HG03520 (cell line): ENCODE results near the gene CSH2.
"Not testable (repeated sequence)": the region's sequence is repeated elsewhere in the genome, so short reads cannot be mapped to it uniquely, and the experiment has no call there.

ENCODE experiments used
- ATAC-seq: cut with Tn5 transposase; IDR thresholded peaks from one replicate; pipeline ENCODE4 v1.9.1; 2021; ENCODE audit warnings: mild to moderate bottlenecking, moderate library complexity; ENCODE audit not compliant: unreplicated experiment

The CSH2 gene

GRCh38 chr17:63873577-63873976 lies at the start of gene CSH2:
TSS of gene CSH2 (minus strand) at chr17:63873677. CDS start at chr17:63873614, 63 bp downstream.
- not testable (repeated sequence) for ATAC-seq

GRCh38 chr17:63922402-63922801 lies 48.9 kb upstream of the CSH2 start:
- ATAC-seq, result not testable (repeated sequence)

- ATAC-seq, result not testable (repeated sequence)
These were observed 47.3 kb upstream of the CSH2 start for GRCh38 chr17:63920779-63921178.

DNA sequence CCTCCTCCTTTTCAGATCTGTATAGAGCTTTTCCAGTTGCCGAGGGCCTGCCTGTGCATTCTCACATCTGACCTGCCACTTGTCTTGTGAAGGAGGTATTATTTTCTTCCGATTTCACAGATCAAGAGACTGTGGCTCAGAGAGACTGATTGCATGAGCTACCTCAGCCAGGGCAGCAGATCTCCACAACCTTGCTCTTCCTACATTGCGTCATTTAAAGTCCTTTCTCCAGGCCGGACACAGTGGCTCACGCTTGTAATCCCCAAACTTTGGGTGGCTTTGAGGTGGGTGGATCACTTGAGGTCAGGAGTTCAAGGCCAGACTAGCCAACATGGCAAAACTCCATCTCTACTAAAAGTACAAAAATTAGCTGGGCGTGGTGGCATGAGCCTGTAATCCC lies 46.6 kb upstream of the CSH2 start:
- ATAC-seq, result not testable (repeated sequence)

DNA sequence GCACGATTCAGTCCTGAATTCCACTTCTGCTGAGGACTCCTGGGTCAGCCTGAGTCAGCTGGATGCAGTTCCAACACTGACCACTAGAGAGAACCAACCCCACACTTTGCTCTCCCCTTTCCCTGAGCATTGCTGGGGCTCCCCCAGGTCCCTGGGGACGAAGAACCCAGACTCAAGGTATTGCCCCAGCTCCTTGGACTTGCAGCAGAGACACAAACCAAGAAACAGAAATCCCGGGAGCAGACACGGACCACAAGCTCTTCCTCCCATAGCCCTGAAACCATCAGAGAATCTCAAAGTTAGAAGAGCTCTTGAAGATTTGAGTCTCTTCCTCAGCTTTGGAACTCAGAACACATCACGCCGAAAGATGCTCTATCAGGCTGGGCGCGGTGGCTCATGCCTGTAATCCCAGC lies 45.8 kb upstream of the CSH2 start:
- ATAC-seq, result peak; percentile 59

GRCh38 chr17:63918789-63919305 lies 45.4 kb upstream of the CSH2 start, which contains the start of gene GH1:
TSS of gene GH1 (minus strand) at chr17:63918839. CDS start at chr17:63918776, 63 bp downstream.
- not testable (repeated sequence) for ATAC-seq

DNA sequence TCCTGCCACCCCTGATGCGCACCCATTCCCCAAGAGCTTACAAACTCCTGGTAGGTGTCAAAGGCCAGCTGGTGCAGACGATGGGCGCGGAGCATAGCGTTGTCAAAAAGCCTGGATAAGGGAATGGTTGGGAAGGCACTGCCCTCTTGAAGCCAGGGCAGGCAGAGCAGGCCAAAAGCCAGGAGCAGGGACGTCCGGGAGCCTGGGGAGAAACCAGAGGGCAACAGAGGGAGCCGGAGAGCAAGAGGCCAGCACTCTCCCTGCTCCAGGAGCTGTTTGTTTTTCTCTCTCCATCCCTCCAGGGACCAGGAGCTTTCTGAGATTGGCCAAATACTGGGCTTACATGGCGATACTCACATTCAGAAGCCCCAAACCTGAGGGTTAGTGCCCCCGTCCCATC lies 44.8 kb upstream of the CSH2 start:
- no peak for ATAC-seq

DNA sequence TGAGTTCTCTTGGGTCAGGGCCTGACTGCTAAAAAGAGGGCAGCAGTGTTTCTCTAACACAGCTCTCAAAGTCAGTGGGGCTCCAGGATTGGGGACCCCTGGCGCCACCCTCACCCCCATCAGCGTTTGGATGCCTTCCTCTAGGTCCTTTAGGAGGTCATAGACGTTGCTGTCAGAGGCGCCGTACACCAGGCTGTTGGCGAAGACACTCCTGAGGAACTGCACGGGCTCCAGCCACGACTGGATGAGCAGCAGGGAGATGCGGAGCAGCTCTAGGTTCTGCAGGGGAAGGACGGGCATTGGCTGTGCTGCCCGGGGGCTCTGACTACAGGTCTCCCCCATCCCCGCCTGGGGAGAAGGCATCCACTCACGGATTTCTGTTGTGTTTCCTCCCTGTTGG lies 44.2 kb upstream of the CSH2 start:
- ATAC-seq, result no peak

GRCh38 chr17:63917206-63917605 lies 43.7 kb upstream of the CSH2 start:
- ATAC-seq, result not testable (repeated sequence)

GRCh38 chr17:63916566-63917185 lies 43.2 kb upstream of the CSH2 start:
- no peak for ATAC-seq

- ATAC-seq, result not testable (repeated sequence)
These were observed 42.3 kb upstream of the CSH2 start for GRCh38 chr17:63915753-63916152.

DNA sequence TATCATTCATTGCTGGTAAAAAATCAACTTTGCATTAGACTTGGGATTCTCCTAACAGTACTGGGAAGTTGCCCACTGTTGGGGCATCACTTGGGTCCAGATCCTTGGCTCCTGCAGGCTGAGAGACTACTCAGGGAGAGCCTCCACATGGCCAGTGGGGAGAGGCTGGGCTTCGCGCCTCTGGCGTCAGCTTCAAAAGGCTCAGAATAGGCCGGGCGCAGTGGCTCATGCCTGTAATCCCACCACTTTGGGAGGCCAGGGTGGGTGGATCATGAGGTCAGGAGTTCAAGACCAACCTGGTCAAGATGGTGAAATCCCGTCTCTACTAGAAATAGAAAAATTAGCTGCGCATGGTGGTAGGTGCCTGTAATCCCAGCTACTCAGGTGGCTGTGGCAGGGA lies 41.0 kb upstream of the CSH2 start:
- no peak for ATAC-seq

DNA sequence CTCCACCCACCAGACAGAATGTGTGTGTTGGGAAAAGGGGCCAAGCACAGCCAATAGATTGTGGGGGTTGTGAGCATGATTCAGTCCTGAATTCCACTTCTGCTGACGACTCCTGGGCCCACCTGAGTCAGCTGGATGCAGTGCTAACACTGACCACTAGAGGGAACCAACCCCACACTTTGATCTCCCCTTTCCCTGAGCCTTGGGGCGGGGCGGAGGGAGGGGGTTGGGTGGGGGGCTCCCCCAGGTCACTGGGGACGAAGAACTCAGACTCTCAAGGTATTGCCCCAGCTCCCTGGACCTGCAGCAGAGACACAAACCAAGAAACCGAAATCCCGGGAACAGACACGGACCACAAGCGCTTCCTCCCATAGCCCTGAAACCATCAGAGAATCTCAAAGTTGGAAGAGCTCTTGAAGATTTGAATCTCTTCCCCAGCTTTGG lies 38.2 kb upstream of the CSH2 start:
- ATAC-seq, result no peak

DNA sequence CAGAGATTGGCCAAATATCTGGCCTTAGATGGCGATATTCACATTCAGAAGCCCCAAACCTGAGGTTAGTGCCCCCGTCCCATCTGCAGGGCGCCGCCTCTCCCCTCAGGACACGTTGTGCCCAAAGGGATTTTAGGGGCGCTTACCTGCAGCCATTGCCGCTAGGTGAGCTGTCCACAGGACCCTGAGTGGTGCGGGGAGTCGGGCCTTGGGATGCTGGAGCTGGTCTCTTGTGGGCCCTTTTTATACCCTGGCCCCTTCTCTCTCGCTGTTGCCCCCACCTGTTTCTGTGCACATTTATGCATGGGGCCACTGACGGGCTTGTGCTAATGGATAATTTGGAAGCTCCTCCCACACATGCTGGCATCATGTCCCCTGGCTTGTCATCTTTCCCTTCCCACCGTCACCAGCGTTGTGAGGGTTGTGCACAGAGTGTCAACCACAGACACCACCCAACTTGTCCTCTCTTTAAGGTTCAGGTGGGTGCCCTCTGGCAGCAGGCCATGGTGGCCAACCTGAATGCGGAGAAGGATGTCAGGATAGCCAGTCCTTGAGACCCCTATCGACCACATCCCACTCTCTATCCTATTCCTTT lies 37.7 kb upstream of the CSH2 start, which contains the start of gene CSHL1:
Gene CSHL1, minus strand, starts transcription at position 218 of the 595 bp plus-strand sequence. Its CDS starts 62 bp downstream, at position 156.
- no peak for ATAC-seq

DNA sequence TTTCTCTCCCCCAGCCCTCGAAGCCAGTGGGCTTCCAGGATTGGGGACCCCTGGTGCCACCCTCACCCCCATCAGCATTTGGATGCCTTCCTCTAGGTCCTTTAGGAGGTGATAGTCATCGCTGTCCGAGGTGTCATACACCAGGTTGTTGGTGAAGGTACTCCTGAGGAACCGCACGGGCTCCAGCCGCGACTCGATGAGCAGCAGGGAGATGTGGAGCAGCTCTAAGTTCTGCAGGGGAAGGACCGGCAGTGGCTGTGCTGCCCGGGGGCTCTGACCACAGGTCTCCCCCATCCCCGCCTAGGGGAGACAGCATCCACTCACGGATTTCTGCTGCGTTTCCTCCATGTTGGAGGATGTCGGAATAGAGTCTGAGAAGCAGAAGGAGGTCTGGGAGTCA lies 36.6 kb upstream of the CSH2 start:
- ATAC-seq, result no peak

GRCh38 chr17:63909586-63909985 lies 36.1 kb upstream of the CSH2 start:
- ATAC-seq, result not testable (repeated sequence)

- not testable (repeated sequence) for ATAC-seq
These were observed 33.8 kb upstream of the CSH2 start for GRCh38 chr17:63907161-63907778.

DNA sequence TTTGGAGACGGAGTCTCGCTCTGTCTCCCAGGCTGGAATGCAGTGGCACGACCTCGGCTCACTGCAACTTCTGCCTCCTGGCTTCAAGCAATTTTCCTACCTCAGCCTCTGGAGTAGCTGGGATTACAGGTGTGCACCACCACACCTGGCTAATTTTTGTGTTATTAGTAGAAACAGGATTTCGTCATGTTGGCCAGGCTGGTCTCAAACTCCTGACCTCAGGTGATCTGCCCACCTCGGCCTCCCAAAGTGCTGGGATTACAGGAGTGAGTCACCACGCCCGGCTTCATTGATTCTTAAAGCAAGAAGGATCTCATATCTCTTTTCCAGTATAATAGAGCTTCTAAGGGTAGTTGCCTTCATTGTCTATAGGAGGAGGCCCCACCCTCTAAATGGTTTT lies 31.3 kb upstream of the CSH2 start:
- ATAC-seq, result not testable (repeated sequence)

DNA sequence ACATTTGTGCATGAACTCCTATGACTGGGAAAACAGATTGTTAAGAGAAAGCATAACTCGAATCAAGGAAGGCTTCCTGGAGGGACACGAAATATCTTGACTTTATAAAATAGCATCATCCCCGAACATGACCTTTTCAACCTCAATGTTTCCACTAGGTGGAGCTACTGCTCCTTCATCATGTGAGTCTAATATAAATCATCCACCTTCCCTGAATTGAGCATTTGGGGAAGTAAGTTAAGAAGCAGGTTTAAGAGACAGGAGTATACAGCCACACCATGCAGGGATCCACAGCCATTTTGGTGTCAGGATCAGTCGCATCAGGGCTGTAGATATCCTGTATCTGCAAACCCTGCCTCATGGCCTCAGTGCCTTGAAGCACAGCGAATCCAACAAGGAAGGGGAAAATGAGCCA lies 30.3 kb upstream of the CSH2 start:
- ATAC-seq, result not testable (repeated sequence)

- not testable (repeated sequence) for ATAC-seq
These were observed 28.5 kb upstream of the CSH2 start for GRCh38 chr17:63901971-63902370.

DNA sequence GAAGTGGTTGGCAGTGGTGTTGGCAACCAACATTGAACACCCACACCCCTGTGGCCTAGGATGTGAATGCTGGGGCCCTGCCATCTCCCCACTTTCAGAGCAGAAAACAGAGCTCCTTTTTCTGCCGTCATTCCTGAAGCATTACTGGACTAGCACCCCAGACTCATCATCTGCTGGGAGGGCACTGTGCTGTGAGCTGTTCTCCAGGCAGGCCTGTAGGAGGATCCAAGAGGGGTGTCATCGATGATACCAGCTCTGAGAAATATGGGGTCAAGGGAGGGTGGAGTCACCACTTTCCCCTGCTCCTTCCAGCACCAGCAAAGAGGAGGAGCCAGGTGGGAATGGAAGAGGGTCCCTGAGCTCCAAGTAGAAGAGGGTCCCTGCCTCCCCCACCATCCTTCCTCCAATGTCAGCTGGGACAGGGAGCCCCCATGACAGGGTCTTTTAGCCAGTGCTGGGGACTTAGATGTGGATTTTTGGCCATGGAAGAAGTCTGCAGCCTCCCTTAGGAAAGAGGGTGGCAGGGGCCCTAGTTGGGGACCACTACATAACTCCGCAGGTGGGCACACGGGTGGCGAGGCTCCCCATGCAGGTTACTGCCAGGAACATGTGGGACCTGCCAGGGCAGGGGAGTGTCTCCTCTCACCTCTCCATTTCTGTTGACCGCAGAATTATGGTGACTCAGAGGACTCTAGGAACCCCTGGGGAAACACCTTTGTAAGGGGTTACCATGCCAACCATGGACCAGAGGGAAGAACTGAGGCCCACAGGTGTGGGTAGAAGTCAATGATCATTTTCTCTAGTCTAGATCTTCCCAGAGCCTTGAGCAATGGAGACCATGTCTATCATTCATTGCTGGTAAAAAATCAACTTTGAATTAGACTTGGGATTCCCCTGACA lies 25.7 kb upstream of the CSH2 start:
- ATAC-seq, result not testable (repeated sequence)
